Peyer's patch (tissue), 4 donors: ENCODE results near the gene RHOJ. TPM values are rescaled to one million over a fixed set of nuclear protein-coding genes. Genes with fewer than 3 reads are reported as not detected.
"Not testable (repeated sequence)": the region's sequence is repeated elsewhere in the genome, so short reads cannot be mapped to it uniquely, and the experiment has no call there.

Experiments
- DNase-seq, 3 donors: peaks; one replicate each; pipeline ENCODE4 v3.0.0-alpha.2; 2017 to 2019
- H3K27ac ChIP-seq, 4 donors: fragments of 200-600 bp; sonication (generic); one replicate each; pipeline ENCODE4 v1.5.1; 2016 to 2019
- H3K27me3 ChIP-seq, 2 donors: fragments of 200-600 bp; sonication (generic); one replicate each; pipeline ENCODE4 v1.5.1; 2019
- H3K36me3 ChIP-seq, 3 donors: fragments of 200-600 bp; sonication (generic); one replicate each; pipeline ENCODE4 v1.5.1; 2016 to 2019
- H3K4me1 ChIP-seq, 4 donors: fragments of 200-600 bp; sonication (generic); one replicate each; pipeline ENCODE4 v1.5.1; 2016 to 2019
- H3K4me3 ChIP-seq, 4 donors: fragments of 200-600 bp; sonication (generic); 1 replicate in 3 of 4; 2 replicates in 1 of 4; pipeline ENCODE4 v1.5.1; 2016 to 2019; ENCODE audit warnings: mild to moderate bottlenecking in 1 of 4
- H3K9me3 ChIP-seq, 4 donors: fragments of 200-600 bp; sonication (generic); one replicate each; pipeline ENCODE4 v1.5.1; 2016 to 2019; ENCODE audit warnings: mild to moderate bottlenecking in 1 of 4
- CTCF ChIP-seq, 6 experiments: fragments of 450-650 bp in 4 of 6; fragments of 200-600 bp in 2 of 6; sonication (generic) in 1 of 6; IDR thresholded peaks; one replicate each; pipeline ENCODE4 v1.5.1; 2017 to 2019; ENCODE audit warnings: antibody characterized with exemption in 6 of 6, mild to moderate bottlenecking in 3 of 6, moderate library complexity in 1 of 6
- POLR2A ChIP-seq, 2 donors: fragments of 450-650 bp; IDR thresholded peaks; one replicate each; pipeline ENCODE4 v1.5.1; 2017; ENCODE audit warnings: antibody characterized with exemption in 2 of 2, mild to moderate bottlenecking in 2 of 2, moderate library complexity in 2 of 2
- total RNA-seq, 4 donors: library from RNA; depleted of rRNA; stranded (reverse); fragments of >200 nt; gene quantifications; one replicate each; pipeline ENCODE4 v1.1.0, GENCODE V29; 2016

Gene RHOJ
- total RNA-seq, 4 donors from 2014 or later: 3.0 to 43.7 (median 4.7) TPM

- no peaks in the 10 kb centered on the region for H3K9me3 ChIP-seq
- H3K27me3 ChIP-seq: no peaks in the 10 kb centered on the region
- no peak overlapping the region for H3K27ac ChIP-seq
- no peak for DNase-seq
- no peak overlapping the region for H3K4me3 ChIP-seq
- H3K4me1 ChIP-seq: no peaks in the 10 kb centered on the region
- peak in 5 of 6 experiments; percentile 46 to 88 (median 72) for TF ChIP-seq CTCF (IDR thresholded peaks at IDR 0.05)
- no peak for TF ChIP-seq POLR2A (IDR thresholded peaks at IDR 0.05)
- no peaks in the 10 kb centered on the region for H3K36me3 ChIP-seq
Measured at GRCh38 chr14:63276492-63277342, 72.5 kb downstream of the RHOJ start.

- H3K27me3 ChIP-seq: no peaks in the 10 kb centered on the region
- H3K9me3 ChIP-seq: no peaks in the 10 kb centered on the region
- no peak overlapping the region for H3K27ac ChIP-seq
- H3K4me3 ChIP-seq: no peak overlapping the region
- no peaks in the 10 kb centered on the region for H3K4me1 ChIP-seq
- H3K36me3 ChIP-seq: no peaks in the 10 kb centered on the region
- TF ChIP-seq POLR2A (IDR thresholded peaks at IDR 0.05) (no peak), CTCF (IDR thresholded peaks at IDR 0.05) (no peak)
- DNase-seq: no peak
Measured at GRCh38 chr14:63277591-63278183, 73.4 kb downstream of the RHOJ start.

- not testable (repeated sequence) for H3K27ac ChIP-seq, H3K4me3 ChIP-seq, H3K9me3 ChIP-seq, H3K36me3 ChIP-seq, H3K4me1 ChIP-seq, DNase-seq, H3K27me3 ChIP-seq
Measured at GRCh38 chr14:63279933-63280332, 75.7 kb downstream of the RHOJ start.

- no peak for TF ChIP-seq POLR2A (IDR thresholded peaks at IDR 0.05)
- TF ChIP-seq CTCF (IDR thresholded peaks at IDR 0.05): no peak
- DNase-seq: no peak
- Histone ChIP-seq H3K36me3 (no peaks in the 10 kb centered on the region), H3K27ac (peak overlapping the region in 1 of 4 donors; percentile 44), H3K4me1 (no peaks in the 10 kb centered on the region), H3K4me3 (no peak overlapping the region), H3K27me3 (no peaks in the 10 kb centered on the region), H3K9me3 (no peaks in the 10 kb centered on the region)
Measured at GRCh38 chr14:63282997-63283883, 79.0 kb downstream of the RHOJ start.

- Histone ChIP-seq H3K9me3 (no peaks in the 10 kb centered on the region), H3K27ac (peak overlapping the region in 1 of 4 donors; percentile 44)
- no peak for DNase-seq
Measured at GRCh38 chr14:63283884-63284248, 79.6 kb downstream of the RHOJ start.

More at GRCh38 chr14:63283884-63284248, 79.6 kb downstream of the RHOJ start:
- Histone ChIP-seq H3K27me3 (no peaks in the 10 kb centered on the region), H3K4me1 (no peaks in the 10 kb centered on the region), H3K36me3 (no peaks in the 10 kb centered on the region), H3K4me3 (no peak overlapping the region)
- TF ChIP-seq POLR2A (IDR thresholded peaks at IDR 0.05) (no peak), CTCF (IDR thresholded peaks at IDR 0.05) (no peak)
